ENCODE data around the gene UBAC1. TPM values are rescaled to one million over a fixed set of nuclear protein-coding genes. Genes with fewer than 3 reads are reported as not detected.
"Not testable (repeated sequence)": the region's sequence is repeated elsewhere in the genome, so short reads cannot be mapped to it uniquely, and the experiment has no call there.

The UBAC1 gene
- total RNA-seq, 4 donors from 2014 or later: 52.9 to 76.3 (median 63.5) TPM

DNA sequence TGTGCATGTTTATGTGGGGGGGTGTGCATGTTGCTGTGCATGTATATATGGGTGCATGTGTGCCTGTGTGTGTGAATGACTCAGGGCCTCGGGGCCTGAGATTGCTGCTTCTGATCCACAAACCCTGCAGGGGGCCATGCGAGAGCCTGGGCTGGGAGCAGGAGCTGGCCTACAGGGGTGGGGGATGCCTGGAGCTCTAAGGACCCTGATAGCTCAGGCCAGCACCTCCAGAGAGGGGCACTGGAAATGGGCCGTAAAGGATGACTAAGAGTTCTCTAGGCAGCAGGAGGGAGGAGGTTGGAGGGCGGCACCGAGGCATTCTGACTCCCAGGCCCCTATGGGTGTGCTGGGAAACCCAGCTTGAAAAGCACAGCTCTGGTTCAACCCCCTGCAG is 6.9 kb upstream of the UBAC1 start:
- no peaks in the 10 kb centered on the region for H3K36me3 ChIP-seq
- no peak for TF ChIP-seq POLR2AphosphoS5 (IDR thresholded peaks at IDR 0.05)
- TF ChIP-seq, protein P1, sequence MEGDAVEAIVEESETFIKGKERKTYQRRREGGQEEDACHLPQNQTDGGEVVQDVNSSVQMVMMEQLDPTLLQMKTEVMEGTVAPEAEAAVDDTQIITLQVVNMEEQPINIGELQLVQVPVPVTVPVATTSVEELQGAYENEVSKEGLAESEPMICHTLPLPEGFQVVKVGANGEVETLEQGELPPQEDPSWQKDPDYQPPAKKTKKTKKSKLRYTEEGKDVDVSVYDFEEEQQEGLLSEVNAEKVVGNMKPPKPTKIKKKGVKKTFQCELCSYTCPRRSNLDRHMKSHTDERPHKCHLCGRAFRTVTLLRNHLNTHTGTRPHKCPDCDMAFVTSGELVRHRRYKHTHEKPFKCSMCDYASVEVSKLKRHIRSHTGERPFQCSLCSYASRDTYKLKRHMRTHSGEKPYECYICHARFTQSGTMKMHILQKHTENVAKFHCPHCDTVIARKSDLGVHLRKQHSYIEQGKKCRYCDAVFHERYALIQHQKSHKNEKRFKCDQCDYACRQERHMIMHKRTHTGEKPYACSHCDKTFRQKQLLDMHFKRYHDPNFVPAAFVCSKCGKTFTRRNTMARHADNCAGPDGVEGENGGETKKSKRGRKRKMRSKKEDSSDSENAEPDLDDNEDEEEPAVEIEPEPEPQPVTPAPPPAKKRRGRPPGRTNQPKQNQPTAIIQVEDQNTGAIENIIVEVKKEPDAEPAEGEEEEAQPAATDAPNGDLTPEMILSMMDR (IDR thresholded peaks at IDR 0.05): no peak
- TF ChIP-seq EP300 (IDR thresholded peaks at IDR 0.05): no peak
- TF ChIP-seq POLR2A (IDR thresholded peaks at IDR 0.05): no peak
- H3K4me3 ChIP-seq: no peak overlapping the region
- peaks cover 15% of the 10 kb centered on the region for H3K27me3 ChIP-seq
- H3K4me1 ChIP-seq: peaks cover 0 to 21% (median 5%) of the 10 kb centered on the region in 3 donors
- no peaks in the 10 kb centered on the region for H3K9me3 ChIP-seq
- no peak for ATAC-seq
- WGBS, 2 donors (ENCODE audit: low coverage in 1 of 2): 38% methylated on average over 2 of the region's 5 CpGs; no CpG with 5 or more reads in 1 of the 2 donors
- no peak overlapping the region for H3K27ac ChIP-seq

DNA sequence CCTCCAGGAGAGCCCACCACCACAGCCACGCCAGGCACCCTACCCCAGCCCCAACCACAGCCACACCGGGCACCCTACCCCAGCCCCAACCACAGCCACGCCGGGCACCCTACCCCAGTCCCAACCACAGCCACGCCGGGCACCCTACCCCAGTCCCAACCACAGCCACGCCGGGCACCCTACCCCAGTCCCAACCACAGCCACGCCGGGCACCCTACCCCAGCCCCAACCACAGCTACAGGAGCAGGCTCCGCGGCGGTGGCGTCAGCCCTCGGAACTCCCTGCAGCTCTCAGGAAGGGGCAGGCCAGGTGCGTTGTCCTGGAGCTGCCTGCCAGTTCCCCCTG is 5.7 kb upstream of the UBAC1 start:
- WGBS, 2 donors (ENCODE audit: low coverage in 1 of 2): no CpG with 5 or more reads among the region's 16 CpGs
- not testable (repeated sequence) for H3K27me3 ChIP-seq, H3K27ac ChIP-seq, H3K36me3 ChIP-seq, H3K4me3 ChIP-seq, H3K9me3 ChIP-seq, ATAC-seq
- peaks cover 0 to 21% (median 5%) of the 10 kb centered on the region in 3 donors for H3K4me1 ChIP-seq

DNA sequence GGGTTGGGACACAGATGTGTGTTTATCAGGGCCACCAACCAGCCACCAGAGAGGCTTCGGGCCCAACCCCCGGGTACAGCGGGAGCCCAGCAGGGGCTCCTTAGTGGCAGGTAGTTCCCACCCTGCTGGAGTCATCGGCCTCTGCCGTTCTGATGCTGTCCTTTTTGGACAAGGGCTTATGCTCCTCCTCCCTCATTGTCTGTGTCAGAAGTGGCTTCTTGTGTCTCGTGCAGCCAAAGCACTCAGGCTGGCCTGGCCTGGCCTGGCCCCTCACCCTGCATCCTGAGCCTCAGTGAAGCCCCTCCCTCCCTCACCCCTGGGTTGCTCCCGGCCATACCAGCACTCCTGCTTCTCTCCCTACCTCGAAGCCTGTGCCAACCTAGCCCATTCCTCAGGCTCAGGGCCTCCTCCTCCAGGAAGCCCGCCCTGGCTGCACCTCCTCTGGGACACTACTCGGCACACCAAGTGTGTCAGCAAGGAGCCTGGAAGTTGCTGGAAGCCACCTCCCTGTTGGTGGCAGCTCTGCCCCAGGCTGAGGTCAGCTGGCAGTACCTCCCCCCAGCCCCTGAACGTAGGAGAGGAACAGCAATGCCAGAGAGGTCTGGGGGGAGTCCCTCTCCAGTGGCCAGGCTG is 4.1 kb upstream of the UBAC1 start:
- H3K36me3 ChIP-seq: no peaks in the 10 kb centered on the region
- no peaks in the 10 kb centered on the region for H3K9me3 ChIP-seq
- peaks cover 0 to 26% (median 8%) of the 10 kb centered on the region in 3 donors for H3K4me1 ChIP-seq
- ATAC-seq: no peak
- WGBS, 2 donors (ENCODE audit: low coverage in 1 of 2): 77 to 78% methylated on average over 4 to 5 of the region's 11 CpGs
- no peaks in the 10 kb centered on the region for H3K27me3 ChIP-seq
- no peak overlapping the region for H3K27ac ChIP-seq
- H3K4me3 ChIP-seq: no peak overlapping the region
- TF ChIP-seq POLR2AphosphoS5 (IDR thresholded peaks at IDR 0.05) (no peak), POLR2A (IDR thresholded peaks at IDR 0.05) (no peak), EP300 (IDR thresholded peaks at IDR 0.05) (no peak)
- TF ChIP-seq, protein P1 (IDR thresholded peaks at IDR 0.05): no peak

DNA sequence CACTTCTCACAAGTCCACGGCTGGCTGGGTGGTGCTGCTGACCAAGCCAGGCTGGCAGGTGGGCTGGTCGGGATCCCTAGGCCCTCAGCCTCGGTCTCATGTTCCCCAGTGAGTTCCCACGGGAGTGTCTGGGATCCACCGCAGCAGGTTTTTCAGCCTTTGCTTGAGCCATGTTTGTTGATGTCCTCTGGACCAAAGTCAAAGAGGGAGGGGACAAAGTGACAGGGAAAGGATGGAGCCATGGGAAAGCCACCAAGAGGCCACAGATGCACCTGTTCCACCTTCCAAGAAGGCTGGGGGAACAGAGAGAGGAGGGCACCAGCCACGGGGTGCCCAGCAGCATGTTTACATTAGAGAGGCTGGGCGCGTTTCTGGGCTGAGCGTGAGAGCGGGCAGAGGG is 2.8 kb upstream of the UBAC1 start:
- Histone ChIP-seq H3K4me3 (no peak overlapping the region), H3K27ac (no peak overlapping the region), H3K36me3 (no peaks in the 10 kb centered on the region), H3K4me1 (peaks cover 0 to 37% (median 17%) of the 10 kb centered on the region in 3 donors), H3K9me3 (no peaks in the 10 kb centered on the region), H3K27me3 (no peaks in the 10 kb centered on the region)
- no peak for ATAC-seq
- no peak for TF ChIP-seq POLR2AphosphoS5 (IDR thresholded peaks at IDR 0.05)
- no peak for TF ChIP-seq POLR2A (IDR thresholded peaks at IDR 0.05)
- TF ChIP-seq, protein P1 (IDR thresholded peaks at IDR 0.05): no peak
- TF ChIP-seq EP300 (IDR thresholded peaks at IDR 0.05): no peak
- 70% methylated on average over 7 of the region's 10 CpGs; no CpG with 5 or more reads in 1 of the 2 donors for WGBS, 2 donors (ENCODE audit: low coverage in 1 of 2)

DNA sequence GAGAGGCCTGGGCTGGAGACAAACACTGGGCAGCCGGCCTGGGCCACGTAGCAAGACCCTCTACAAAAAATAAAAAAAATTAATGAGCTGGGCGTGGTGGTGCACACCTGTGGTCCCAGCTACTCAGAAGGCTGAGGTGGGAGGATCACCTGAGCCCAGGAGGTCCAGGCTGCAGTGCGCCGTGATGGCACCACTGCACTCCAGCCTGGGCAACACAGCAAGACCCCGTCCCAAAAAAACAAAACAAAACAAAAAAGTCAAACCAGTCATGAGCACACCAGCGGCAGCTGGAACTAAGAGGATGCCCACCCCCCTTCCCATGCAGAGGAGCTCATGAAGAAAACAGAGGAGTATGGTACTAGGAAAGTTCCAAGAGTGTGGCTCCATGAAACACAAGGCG is 2.2 kb upstream of the UBAC1 start:
- WGBS, 2 donors (ENCODE audit: low coverage in 1 of 2): 79 to 81% methylated on average over 4 to 6 of the region's 8 CpGs
- TF ChIP-seq, protein P1 (IDR thresholded peaks at IDR 0.05): no peak
- TF ChIP-seq POLR2A (IDR thresholded peaks at IDR 0.05) (no peak), POLR2AphosphoS5 (IDR thresholded peaks at IDR 0.05) (no peak), EP300 (IDR thresholded peaks at IDR 0.05) (no peak)
- Histone ChIP-seq H3K4me3 (no peak overlapping the region), H3K36me3 (no peaks in the 10 kb centered on the region), H3K4me1 (peaks cover 0 to 37% (median 14%) of the 10 kb centered on the region in 3 donors), H3K9me3 (no peaks in the 10 kb centered on the region), H3K27ac (no peak overlapping the region), H3K27me3 (no peaks in the 10 kb centered on the region)
- ATAC-seq: no peak
